ENCODE data around the gene STAB2. TPM values are rescaled to one million over a fixed set of nuclear protein-coding genes. Genes with fewer than 3 reads are reported as not detected.

STAB2 gene
- total RNA-seq, 2 donors from 2014 or later: under 0.01 TPM; not detected in 1

DNA sequence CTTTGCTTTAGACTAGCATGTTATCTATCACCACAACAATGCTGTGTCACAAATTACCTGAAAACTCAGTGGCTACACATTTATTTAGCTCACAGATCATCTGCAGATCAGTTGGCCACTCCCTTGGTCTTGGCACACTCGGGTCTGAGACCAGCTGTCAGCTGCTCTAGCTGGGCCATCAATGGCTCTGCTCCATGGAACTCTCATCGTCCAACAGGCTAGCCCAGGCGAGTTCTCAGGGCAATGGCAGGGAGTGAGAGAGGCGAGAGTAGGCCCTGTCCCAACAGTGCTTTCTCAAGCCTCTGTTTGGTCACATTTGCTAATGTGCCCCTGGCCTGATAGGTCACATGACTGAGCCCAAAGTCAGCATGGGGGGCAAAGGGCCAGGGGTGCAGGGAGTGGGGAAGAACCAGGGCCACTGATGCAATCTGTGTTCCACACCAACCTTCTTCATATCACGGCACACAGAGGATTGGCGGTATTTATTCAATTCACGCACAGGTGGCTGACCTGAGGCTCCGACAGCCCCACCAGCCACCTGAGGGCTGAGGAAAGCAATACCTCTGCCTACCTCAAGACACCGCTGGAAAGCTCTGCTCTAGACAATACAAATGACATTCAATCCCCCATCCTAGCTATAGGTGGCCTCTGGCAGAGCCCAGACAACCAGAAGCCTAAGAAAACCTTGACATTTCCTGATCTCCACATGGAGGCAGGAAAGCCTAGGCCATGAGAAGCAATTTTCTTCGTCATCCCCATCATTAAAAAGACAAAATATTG is 171.4 kb downstream of the STAB2 start:
- H3K27ac ChIP-seq: no peak overlapping the region
- no peak for ATAC-seq
- no peaks in the 10 kb centered on the region for H3K27me3 ChIP-seq
- H3K9me3 ChIP-seq: no peaks in the 10 kb centered on the region
- DNase-seq: no peak
- no peaks in the 10 kb centered on the region for H3K4me1 ChIP-seq
- H3K36me3 ChIP-seq (replicated peaks in 1 of 2; ENCODE audit: insufficient read depth in 1 of 2, low read depth in 2 of 2): no peaks in the 10 kb centered on the region
- TF ChIP-seq POLR2A (IDR thresholded peaks at IDR 0.05): no peak
- TF ChIP-seq, protein P1, sequence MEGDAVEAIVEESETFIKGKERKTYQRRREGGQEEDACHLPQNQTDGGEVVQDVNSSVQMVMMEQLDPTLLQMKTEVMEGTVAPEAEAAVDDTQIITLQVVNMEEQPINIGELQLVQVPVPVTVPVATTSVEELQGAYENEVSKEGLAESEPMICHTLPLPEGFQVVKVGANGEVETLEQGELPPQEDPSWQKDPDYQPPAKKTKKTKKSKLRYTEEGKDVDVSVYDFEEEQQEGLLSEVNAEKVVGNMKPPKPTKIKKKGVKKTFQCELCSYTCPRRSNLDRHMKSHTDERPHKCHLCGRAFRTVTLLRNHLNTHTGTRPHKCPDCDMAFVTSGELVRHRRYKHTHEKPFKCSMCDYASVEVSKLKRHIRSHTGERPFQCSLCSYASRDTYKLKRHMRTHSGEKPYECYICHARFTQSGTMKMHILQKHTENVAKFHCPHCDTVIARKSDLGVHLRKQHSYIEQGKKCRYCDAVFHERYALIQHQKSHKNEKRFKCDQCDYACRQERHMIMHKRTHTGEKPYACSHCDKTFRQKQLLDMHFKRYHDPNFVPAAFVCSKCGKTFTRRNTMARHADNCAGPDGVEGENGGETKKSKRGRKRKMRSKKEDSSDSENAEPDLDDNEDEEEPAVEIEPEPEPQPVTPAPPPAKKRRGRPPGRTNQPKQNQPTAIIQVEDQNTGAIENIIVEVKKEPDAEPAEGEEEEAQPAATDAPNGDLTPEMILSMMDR (IDR thresholded peaks at IDR 0.05): no peak
- intact Hi-C loops (cut with DNase I): no loop called here
- no peak overlapping the region for H3K4me3 ChIP-seq
- 84 to 91% methylated on average over 9 to 10 of the region's 10 CpGs for WGBS, 2 donors

DNA sequence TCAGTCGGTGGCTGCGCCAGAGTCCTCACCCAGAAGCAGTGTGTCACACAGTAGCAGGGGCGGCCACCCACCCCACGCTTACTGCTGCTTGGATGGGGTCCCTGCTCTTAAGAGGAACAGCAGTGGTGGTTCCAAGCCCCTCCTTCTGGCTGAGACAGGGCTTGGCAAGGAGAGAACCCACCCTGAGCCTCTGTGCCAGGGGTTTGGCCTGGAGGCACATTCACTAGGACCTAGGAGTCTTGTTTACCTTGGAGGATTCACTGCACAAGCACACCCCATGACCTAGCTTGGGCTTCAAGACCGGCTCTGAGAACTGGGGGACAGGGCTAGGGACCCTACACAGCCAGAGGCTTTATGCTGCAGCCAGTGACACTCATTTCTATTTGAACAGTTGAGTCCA is 175.4 kb downstream of the STAB2 start:
- intact Hi-C loops (cut with DNase I): no loop called here
- Histone ChIP-seq H3K9me3 (no peaks in the 10 kb centered on the region), H3K27ac (no peak overlapping the region), H3K4me1 (no peaks in the 10 kb centered on the region), H3K4me3 (no peak overlapping the region), H3K27me3 (no peaks in the 10 kb centered on the region), H3K36me3 (replicated peaks in 1 of 2; ENCODE audit: insufficient read depth in 1 of 2, low read depth in 2 of 2) (no peaks in the 10 kb centered on the region)
- no peak for ATAC-seq
- DNase-seq: no peak
- no peak for TF ChIP-seq POLR2A (IDR thresholded peaks at IDR 0.05)
- TF ChIP-seq, protein P1 (IDR thresholded peaks at IDR 0.05): no peak
- 60 to 94% methylated on average over 1 to 5 of the region's 5 CpGs for WGBS, 2 donors

DNA sequence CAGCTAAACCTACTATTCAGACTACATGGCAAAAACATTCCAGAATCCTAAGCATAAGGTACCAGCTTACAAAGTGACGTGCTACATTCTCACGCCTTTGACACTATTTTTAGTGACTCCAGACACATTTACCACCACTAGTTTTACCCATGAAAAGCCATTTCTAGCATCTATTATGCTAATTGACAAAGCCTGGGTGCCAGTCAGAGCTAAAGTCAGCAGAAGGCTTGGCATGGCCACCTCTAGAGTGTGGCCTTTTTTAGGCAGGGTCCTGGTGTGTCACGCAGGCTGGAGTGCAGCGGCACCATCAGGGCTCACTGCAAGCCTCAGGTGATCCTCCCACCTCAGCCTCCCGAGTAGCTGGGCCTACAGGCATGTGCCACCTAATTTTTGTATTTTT is 178.2 kb downstream of the STAB2 start:
- Histone ChIP-seq H3K4me1 (no peaks in the 10 kb centered on the region), H3K27ac (no peak overlapping the region), H3K4me3 (no peak overlapping the region), H3K36me3 (replicated peaks in 1 of 2; ENCODE audit: insufficient read depth in 1 of 2, low read depth in 2 of 2) (no peaks in the 10 kb centered on the region), H3K9me3 (no peaks in the 10 kb centered on the region), H3K27me3 (no peaks in the 10 kb centered on the region)
- no peak for ATAC-seq
- intact Hi-C loops (cut with DNase I): no loop called here
- DNase-seq: no peak
- TF ChIP-seq, protein P1 (IDR thresholded peaks at IDR 0.05): no peak
- TF ChIP-seq POLR2A (IDR thresholded peaks at IDR 0.05): no peak
- 98 to 99% methylated on average over 5 of the region's 5 CpGs for WGBS, 2 donors

DNA sequence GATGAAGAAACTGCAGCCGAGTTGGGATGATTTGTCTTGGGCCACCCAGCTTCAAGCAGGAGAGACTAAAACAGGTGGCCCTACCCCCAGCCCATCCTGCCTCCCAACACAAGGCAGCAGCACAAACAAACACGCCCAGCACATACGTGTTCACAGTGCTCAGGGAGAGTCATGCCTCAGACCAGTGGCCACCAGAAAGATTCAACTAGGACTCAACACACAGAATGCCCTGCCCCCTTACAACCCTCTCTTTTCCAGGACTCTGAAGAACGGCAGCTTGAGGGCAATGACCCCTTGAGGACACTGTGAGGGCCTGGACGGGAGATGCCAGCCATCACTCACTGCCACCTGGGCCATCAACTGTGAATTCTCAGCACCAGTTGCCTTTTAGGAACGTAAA is 179.0 kb downstream of the STAB2 start:
- intact Hi-C loops (cut with DNase I): no loop called here
- no peak for DNase-seq
- no peak overlapping the region for H3K27ac ChIP-seq
- H3K4me3 ChIP-seq: no peak overlapping the region
- no peak for TF ChIP-seq POLR2A (IDR thresholded peaks at IDR 0.05)
- TF ChIP-seq, protein P1 (IDR thresholded peaks at IDR 0.05): no peak
- no peak for ATAC-seq
- no peaks in the 10 kb centered on the region for H3K4me1 ChIP-seq
- WGBS, 2 donors: 84 to 93% methylated on average over 6 of the region's 6 CpGs
- no peaks in the 10 kb centered on the region for H3K27me3 ChIP-seq
- H3K36me3 ChIP-seq (replicated peaks in 1 of 2; ENCODE audit: insufficient read depth in 1 of 2, low read depth in 2 of 2): no peaks in the 10 kb centered on the region
- no peaks in the 10 kb centered on the region for H3K9me3 ChIP-seq

Data from body of pancreas (tissue), 4 donors.